BJ (cell line): ENCODE data around the gene GLT1D1. TPM values are rescaled to one million over a fixed set of nuclear protein-coding genes. Genes with fewer than 3 reads are reported as not detected.

Source experiments
- CTCF ChIA-PET: fragments of 350-600 bp; formaldehyde crosslinking; extraction: SDS; loops from one replicate; lab custom pipeline; 2021; ENCODE audit warnings: antibody characterized with exemption, inconsistent platforms; lab: Yijun Ruan, JAX
- POLR2A ChIA-PET: fragments of 300-600 bp; sonication (Branson Sonifier 250); formaldehyde crosslinking; extraction: SDS; loops from one replicate; lab custom pipeline; 2021; ENCODE audit warnings: antibody characterized with exemption; lab: Charles Lee
- DNase-seq: peaks from one replicate; pipeline ENCODE4 v3.0.0-alpha.2; 2011; ENCODE audit warnings: low read depth
- H3K27me3 ChIP-seq: 2 replicates; pipeline ENCODE4 v1.6.0; 2011; ENCODE audit warnings: low read length; ENCODE audit not compliant: control insufficient read depth, insufficient read depth
- H3K36me3 ChIP-seq: 2 replicates; pipeline ENCODE4 v1.5.1; 2011; ENCODE audit warnings: low read length; ENCODE audit not compliant: control insufficient read depth, insufficient read depth
- H3K4me3 ChIP-seq: 2 replicates; pipeline ENCODE4 v1.5.1; 2011; ENCODE audit warnings: low read depth, mild to moderate bottlenecking, control low read depth, low read length
- polyA plus RNA-seq: library from polyadenylated mRNA; depleted of rRNA; stranded (reverse); fragments of >200 nt; gene quantifications from 2 replicates; pipeline ENCODE4 v1.2.3, GENCODE V29; 2011
- TF ChIP-seq, protein P1 (sequence below): IDR thresholded peaks from 2 replicates; pipeline ENCODE4 v1.5.1; 2011; ENCODE audit warnings: low read depth, mild to moderate bottlenecking, control low read depth, inconsistent platforms, low read length, moderate library complexity; ENCODE audit not compliant: insufficient read depth

The GLT1D1 gene
- polyA plus RNA-seq, 1 experiment, result not detected

GRCh38 chr12:128911861-128912260, 58.6 kb downstream of the GLT1D1 start:
- H3K4me3 ChIP-seq, result no peak overlapping the region
- TF ChIP-seq, protein P1, sequence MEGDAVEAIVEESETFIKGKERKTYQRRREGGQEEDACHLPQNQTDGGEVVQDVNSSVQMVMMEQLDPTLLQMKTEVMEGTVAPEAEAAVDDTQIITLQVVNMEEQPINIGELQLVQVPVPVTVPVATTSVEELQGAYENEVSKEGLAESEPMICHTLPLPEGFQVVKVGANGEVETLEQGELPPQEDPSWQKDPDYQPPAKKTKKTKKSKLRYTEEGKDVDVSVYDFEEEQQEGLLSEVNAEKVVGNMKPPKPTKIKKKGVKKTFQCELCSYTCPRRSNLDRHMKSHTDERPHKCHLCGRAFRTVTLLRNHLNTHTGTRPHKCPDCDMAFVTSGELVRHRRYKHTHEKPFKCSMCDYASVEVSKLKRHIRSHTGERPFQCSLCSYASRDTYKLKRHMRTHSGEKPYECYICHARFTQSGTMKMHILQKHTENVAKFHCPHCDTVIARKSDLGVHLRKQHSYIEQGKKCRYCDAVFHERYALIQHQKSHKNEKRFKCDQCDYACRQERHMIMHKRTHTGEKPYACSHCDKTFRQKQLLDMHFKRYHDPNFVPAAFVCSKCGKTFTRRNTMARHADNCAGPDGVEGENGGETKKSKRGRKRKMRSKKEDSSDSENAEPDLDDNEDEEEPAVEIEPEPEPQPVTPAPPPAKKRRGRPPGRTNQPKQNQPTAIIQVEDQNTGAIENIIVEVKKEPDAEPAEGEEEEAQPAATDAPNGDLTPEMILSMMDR, result no peak
- ChIA-PET CTCF (no interaction called here), POLR2A (no interaction called here)
- no peaks in the 10 kb centered on the region for H3K36me3 ChIP-seq
- H3K27me3 ChIP-seq, result no peaks in the 10 kb centered on the region
- DNase-seq, result no peak

DNA sequence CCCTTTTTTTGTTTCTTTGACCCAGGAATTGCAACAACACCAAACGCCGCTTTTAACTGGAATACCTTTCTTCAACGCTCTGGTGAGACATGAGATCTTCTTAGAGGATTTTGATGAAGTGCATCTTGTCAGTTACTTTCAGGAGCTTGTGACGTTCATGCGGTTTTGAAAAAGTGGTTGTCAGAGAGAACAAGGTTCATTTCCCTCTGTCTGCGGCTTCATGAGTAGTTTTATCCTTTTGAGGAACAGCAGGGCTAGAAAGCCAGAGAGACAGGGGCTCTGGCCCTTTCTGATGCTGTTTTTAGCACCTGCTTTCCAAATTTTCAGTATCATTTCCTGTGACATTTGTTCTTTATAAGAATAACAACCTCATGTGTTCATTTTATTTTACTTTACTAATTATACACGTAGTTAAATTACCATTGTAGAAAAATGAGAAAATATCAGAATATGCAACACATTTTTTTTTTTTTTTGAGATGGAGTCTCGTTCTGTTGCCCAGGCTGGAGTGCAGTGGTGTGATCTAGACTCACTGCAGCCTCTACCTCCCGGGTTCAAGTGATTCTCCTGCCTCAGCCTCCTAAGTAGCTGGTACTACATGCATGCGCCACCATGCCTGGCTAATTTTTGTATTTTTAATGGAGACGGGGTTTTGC, 61.8 kb downstream of the GLT1D1 start:
- TF ChIP-seq, protein P1, result no peak
- no peaks in the 10 kb centered on the region for H3K36me3 ChIP-seq
- no peaks in the 10 kb centered on the region for H3K27me3 ChIP-seq
- ChIA-PET POLR2A (no interaction called here), CTCF (no interaction called here)
- no peak for DNase-seq
- no peak overlapping the region for H3K4me3 ChIP-seq

- POLR2A ChIA-PET, result no interaction called here
- no peak for DNase-seq
- TF ChIP-seq, protein P1, result no peak
- CTCF ChIA-PET, result no interaction called here
- no peaks in the 10 kb centered on the region for H3K27me3 ChIP-seq
- no peak overlapping the region for H3K4me3 ChIP-seq
- no peaks in the 10 kb centered on the region for H3K36me3 ChIP-seq
Observed at GRCh38 chr12:128916425-128916824, 63.1 kb downstream of the GLT1D1 start.

GRCh38 chr12:128918481-128919260, 65.4 kb downstream of the GLT1D1 start:
- TF ChIP-seq, protein P1, result no peak
- CTCF ChIA-PET, result no interaction called here
- Histone ChIP-seq H3K36me3 (no peaks in the 10 kb centered on the region), H3K27me3 (no peaks in the 10 kb centered on the region), H3K4me3 (no peak overlapping the region)
- POLR2A ChIA-PET, result no interaction called here
- DNase-seq, result no peak

- H3K36me3 ChIP-seq, result no peaks in the 10 kb centered on the region; the same call in 1 of the 2 replicates
- TF ChIP-seq, protein P1, result no peak
- no peaks in the 10 kb centered on the region for H3K27me3 ChIP-seq
- DNase-seq, result no peak
- no peak overlapping the region for H3K4me3 ChIP-seq
- CTCF ChIA-PET, result interaction anchor here (0.6 kb wide), 1 partner anchor 71 kb away, joined by 3 read pairs; no protein-coding TSS in a partner anchor
- POLR2A ChIA-PET, result no interaction called here
Observed at GRCh38 chr12:128920468-128920867, 67.2 kb downstream of the GLT1D1 start.
